ENCODE data around the gene GLI1. TPM values are rescaled to one million over a fixed set of nuclear protein-coding genes. Genes with fewer than 3 reads are reported as not detected.

Gene GLI1
- total and polyA plus RNA-seq, 2 of the 13 experiments (the other 11 are each of a cell fraction or from before 2014, with no cell fraction given): 0.09 to 0.20 TPM

DNA sequence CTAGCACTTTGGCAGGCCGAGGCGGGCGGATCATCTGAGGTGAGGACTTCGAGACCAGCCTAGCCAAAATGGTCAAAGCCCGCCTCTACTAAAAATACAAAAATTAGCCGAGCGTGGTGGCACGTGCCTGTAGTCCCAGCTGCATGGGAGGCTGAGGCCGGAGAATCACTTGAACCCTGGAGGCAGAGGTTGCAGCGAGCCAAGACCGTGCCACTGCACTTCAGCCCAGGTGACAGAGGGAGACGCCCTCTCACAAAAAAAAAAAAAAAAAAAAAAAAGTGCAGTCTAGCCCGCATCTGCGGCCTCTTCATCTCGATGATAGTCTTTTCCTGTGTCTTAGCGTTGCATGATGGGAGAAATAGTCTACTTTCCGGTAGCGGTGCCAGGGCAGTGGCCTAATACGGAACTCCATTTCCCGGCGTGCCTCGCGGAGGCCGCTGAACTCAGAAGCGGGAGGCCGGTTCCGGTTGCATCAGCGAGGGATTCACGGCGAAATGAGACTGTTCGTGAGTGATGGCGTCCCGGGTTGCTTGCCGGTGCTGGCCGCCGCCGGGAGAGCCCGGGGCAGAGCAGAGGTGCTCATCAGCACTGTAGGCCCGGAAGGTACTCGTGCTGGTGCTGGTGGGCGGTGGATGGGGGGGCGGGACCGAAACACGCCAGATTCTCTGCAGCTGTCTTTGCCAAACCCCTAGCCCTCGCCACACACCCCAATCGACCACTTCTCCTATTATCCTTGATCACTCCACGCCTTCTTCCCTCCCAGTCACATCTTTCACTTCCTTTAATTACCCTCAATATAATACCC, 28.2 kb downstream of the GLI1 start, which contains the start of gene MARS1 (continued):
- TF ChIP-seq SRSF9 (IDR thresholded peaks at IDR 0.05; ENCODE audit: borderline replicate concordance, insufficient read depth, low read depth, low read length, poor library complexity, severe bottlenecking) (no peak), CHCHD3 (CRISPR knock-in tag; IDR thresholded peaks at IDR 0.05) (no peak), ZNF326 (CRISPR knock-in tag; IDR thresholded peaks at IDR 0.05; ENCODE audit: borderline replicate concordance) (no peak), HES4 (CRISPR knock-in tag; IDR thresholded peaks at IDR 0.05; ENCODE audit: borderline replicate concordance) (no peak), ZNF572 (CRISPR knock-in tag; IDR thresholded peaks at IDR 0.05) (no peak), JARID2 (CRISPR knock-in tag; IDR thresholded peaks at IDR 0.05; ENCODE audit: insufficient replicate concordance) (no peak), SMC3 (IDR thresholded peaks at IDR 0.05; ENCODE audit: low read length) (no peak), KLF15 (CRISPR knock-in tag; IDR thresholded peaks at IDR 0.05; ENCODE audit: borderline replicate concordance) (no peak), ZSCAN29 (CRISPR knock-in tag; conservative IDR thresholded peaks at IDR 0.05) (no peak), ZNF780A (CRISPR knock-in tag; IDR thresholded peaks at IDR 0.05) (no peak), SOX5 (CRISPR knock-in tag; IDR thresholded peaks at IDR 0.05; ENCODE audit: borderline replicate concordance) (no peak), ETV6 (CRISPR knock-in tag; conservative IDR thresholded peaks at IDR 0.05) (no peak), FOXO4 (CRISPR knock-in tag; conservative IDR thresholded peaks at IDR 0.05) (no peak), KLF9 (CRISPR knock-in tag; IDR thresholded peaks at IDR 0.05; ENCODE audit: low read depth) (no peak), HNRNPUL1 (IDR thresholded peaks at IDR 0.05; ENCODE audit: low read depth, low read length) (no peak), SP5 (CRISPR knock-in tag; IDR thresholded peaks at IDR 0.05; ENCODE audit: borderline replicate concordance, low read depth) (no peak), MBNL3 (CRISPR knock-in tag; conservative IDR thresholded peaks at IDR 0.05) (no peak), HMG20B (CRISPR knock-in tag; conservative IDR thresholded peaks at IDR 0.05) (no peak), MAZ (IDR thresholded peaks at IDR 0.05; ENCODE audit: borderline replicate concordance, low read depth, low read length) (peak; percentile 19; the same call in 1 of the 2 replicates), MAZ (CRISPR knock-in tag; IDR thresholded peaks at IDR 0.05; ENCODE audit: low read depth) (peak; percentile 45; the same call in 1 of the 2 replicates)
- TF ChIP-seq, protein P1, sequence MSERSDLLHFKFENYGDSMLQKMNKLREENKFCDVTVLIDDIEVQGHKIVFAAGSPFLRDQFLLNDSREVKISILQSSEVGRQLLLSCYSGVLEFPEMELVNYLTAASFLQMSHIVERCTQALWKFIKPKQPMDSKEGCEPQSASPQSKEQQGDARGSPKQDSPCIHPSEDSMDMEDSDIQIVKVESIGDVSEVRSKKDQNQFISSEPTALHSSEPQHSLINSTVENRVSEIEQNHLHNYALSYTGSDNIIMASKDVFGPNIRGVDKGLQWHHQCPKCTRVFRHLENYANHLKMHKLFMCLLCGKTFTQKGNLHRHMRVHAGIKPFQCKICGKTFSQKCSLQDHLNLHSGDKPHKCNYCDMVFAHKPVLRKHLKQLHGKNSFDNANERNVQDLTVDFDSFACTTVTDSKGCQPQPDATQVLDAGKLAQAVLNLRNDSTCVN (CRISPR knock-in tag; IDR thresholded peaks at IDR 0.05; ENCODE audit: borderline replicate concordance): no peak
- TF ChIP-seq, protein P2, sequence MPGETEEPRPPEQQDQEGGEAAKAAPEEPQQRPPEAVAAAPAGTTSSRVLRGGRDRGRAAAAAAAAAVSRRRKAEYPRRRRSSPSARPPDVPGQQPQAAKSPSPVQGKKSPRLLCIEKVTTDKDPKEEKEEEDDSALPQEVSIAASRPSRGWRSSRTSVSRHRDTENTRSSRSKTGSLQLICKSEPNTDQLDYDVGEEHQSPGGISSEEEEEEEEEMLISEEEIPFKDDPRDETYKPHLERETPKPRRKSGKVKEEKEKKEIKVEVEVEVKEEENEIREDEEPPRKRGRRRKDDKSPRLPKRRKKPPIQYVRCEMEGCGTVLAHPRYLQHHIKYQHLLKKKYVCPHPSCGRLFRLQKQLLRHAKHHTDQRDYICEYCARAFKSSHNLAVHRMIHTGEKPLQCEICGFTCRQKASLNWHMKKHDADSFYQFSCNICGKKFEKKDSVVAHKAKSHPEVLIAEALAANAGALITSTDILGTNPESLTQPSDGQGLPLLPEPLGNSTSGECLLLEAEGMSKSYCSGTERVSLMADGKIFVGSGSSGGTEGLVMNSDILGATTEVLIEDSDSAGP (CRISPR knock-in tag; IDR thresholded peaks at IDR 0.05; ENCODE audit: borderline replicate concordance): peak; percentile 81; the same call in 1 of the 2 replicates
- TF ChIP-seq, protein P3, sequence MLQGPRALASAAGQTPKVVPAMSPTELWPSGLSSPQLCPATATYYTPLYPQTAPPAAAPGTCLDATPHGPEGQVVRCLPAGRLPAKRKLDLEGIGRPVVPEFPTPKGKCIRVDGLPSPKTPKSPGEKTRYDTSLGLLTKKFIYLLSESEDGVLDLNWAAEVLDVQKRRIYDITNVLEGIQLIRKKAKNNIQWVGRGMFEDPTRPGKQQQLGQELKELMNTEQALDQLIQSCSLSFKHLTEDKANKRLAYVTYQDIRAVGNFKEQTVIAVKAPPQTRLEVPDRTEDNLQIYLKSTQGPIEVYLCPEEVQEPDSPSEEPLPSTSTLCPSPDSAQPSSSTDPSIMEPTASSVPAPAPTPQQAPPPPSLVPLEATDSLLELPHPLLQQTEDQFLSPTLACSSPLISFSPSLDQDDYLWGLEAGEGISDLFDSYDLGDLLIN (CRISPR knock-in tag; IDR thresholded peaks at IDR 0.05; ENCODE audit: borderline replicate concordance): no peak

Measured in HepG2 (cell line).